Measurements from ENCODE around the gene TBX20.
"Not testable (repeated sequence)": the region's sequence is repeated elsewhere in the genome, so short reads cannot be mapped to it uniquely, and the experiment has no call there.

The TBX20 gene

GRCh38 chr7:35216033-35216432, 37.9 kb downstream of the TBX20 start:
- DNase-seq = not testable (repeated sequence)

DNA sequence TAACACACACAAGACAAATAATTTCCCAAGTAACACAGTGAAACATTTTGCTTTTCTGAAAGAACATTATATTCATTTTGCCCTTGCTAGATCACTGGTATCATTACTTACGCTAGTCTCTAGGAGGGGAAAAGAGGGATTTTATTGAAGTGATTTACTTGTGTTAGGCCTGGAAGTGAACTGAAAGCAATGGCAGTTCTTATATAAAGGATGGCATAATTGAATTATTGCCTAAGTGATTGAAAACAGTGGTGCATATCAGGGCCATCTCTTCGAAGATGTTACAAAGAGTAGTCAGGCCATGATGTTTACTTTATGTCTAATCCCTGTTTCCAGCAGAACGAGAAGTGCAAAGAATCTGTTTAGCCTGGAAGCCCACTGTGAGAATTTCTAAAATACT, 38.8 kb downstream of the TBX20 start:
- not testable (repeated sequence) for DNase-seq

GRCh38 chr7:35206924-35207323, 47.0 kb downstream of the TBX20 start:
- not testable (repeated sequence) for DNase-seq

DNA sequence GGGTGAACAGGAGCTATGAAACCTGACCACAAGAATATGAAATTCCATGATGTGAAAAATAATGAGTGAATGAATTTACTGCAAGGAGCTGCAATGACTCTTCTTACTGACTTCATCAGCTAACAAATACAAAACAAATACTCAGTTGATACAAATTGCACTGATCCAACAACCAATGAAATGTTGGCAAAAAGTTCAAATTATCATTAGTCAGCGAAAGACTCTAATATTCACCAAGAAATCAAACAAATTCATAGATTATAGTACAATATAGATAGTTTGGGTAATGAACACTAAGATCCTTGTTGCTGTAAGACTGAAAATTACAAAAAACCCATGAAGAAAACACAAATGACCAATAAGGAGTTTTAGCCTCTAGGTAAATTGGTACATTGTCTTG, 49.0 kb downstream of the TBX20 start:
- not testable (repeated sequence) for DNase-seq

GRCh38 chr7:35204031-35204430, 49.9 kb downstream of the TBX20 start:
- DNase-seq = not testable (repeated sequence)

GRCh38 chr7:35202353-35202752, 51.5 kb downstream of the TBX20 start:
- DNase-seq = not testable (repeated sequence)

- not testable (repeated sequence) for DNase-seq
Measured at GRCh38 chr7:35200170-35200569, 53.7 kb downstream of the TBX20 start.

DNA sequence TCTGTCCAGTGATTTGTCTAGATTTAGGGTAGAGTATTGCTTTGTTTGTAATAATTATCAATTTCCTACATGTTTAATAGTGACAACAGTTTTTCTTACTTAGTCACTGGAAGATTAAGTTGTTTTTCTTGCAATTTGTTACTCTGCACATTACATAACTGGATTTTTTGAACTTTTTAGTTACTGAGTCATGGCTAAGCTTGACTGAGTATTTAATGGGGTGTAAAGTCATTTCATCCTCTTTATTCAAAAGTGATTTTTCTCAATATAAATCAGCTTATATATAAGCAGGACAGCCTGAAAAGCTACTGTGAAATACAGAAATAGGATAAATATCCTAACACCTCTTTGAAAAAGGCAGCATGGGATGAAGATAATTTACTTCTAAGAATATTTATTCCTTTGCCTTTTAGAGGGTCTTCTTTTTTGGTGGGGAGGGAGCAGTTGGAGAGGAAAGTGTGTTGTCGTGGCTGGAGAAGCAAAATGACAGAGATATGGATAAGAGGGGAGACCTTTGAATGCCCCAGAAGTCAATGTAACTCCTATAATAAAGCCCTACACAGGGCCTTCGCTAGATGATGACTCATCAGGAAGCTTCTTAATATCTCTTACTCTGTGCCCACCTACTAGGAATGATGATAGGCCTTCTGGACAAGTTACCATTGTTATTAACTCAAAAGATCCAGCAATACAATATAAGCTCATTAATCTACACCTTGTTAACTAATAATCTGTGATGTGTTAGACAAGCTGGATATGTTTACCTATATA, 55.3 kb downstream of the TBX20 start:
- not testable (repeated sequence) for DNase-seq

- DNase-seq = not testable (repeated sequence)
Measured at GRCh38 chr7:35191571-35191970, 62.3 kb downstream of the TBX20 start.

DNA sequence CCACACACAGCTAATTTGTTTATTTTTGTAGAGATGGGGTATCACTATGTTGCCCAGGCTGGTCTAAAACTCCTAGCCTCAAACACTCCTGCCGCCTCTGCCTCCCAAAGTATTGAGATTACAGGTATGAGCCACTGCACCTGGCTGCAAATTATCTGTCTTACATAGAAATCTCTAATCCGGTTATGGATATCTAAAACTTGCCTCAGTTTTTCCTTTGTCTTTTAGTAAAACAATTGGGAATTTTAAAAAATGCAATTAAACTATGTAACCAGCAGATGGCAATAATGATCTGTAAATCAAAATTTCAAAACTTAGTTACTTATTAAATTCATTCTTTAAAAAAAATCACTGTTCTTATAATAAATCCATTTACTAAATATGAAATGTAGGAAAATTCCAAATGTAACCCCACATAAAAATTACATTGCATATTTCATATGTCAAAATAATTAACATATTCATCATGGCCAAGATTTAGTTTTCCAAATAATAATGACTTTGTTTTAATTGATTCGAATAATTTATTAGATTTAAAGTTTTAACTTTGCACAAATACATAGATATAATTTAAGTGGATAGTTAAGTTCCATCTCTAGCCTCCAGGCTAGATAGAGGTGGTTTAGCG, 63.6 kb downstream of the TBX20 start:
- not testable (repeated sequence) for DNase-seq

DNA sequence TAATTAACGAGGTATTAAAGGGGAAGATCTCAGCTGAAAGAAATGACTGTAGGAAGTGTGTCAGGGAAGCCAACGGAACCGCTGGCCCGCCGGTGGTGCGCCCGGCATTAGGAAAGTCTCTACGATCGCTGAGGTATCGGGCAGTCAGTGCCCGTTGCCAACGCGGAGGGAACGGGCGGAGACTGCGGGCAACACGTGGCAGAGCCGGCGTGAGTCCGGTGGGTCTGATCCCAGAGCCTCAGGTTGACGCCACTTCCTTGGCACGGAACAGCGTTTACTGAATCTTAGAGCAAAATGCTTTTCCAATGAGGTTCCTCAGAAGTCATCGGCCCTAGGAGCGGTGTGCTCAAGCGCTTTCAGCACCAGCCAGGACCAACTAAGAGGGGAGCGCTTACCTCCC, 67.1 kb downstream of the TBX20 start:
- not testable (repeated sequence) for DNase-seq

DNA sequence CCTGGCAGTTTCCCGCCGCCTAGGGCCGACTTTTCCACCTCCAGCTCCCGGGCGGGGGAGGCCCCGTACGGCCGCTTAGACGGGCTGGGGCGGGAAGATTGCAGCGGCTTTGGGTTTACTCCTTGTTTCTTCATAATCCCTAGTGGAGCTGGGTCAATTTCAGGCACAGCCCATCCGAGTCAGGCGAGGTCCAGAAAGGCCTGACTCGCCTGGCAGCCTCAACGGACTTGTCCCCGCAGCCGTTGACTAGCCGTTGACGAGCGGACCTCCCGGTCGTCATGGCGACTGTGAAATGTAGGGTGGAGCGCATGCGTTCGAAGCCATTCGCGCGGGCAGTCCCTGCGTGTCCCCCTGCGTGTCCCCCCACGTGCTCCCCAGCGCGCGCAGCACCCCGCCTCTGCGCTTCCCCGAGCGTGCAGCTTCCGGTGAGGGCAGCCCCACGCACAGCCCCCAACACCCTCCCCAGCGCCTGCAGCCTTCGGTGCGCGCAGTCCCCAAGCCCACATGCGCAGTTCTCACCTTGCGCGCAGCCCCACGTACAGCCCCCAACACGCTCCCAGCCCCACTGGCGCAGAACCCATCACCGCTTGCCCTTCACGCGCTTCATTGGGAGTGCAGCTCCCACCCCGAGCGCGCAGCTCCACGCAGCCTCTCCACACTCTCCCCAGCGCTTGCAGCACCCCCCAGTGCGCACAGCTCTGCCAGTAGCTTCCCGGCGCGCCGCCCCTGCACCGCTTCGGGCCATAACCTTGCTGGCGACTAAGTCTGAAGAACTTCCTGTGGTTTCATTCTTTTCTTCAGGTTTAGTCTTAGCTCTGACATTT, 67.8 kb downstream of the TBX20 start:
- DNase-seq = no peak

DNA sequence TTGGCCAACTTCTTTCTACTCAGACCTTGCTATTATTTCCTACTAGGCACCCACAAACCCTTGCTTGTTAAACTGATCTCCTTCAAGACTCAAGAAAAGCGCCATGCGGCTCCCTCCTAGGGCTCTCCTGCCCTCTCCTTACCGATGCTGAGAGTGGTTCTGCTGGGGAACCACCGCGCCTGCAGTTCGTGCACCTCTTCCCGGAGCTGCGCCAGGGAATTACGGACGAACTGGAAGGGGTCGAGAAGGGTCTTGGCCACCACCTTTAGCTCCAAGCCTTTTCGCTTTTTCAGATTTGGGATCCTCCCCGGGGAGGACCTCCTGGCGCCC, 68.4 kb downstream of the TBX20 start:
- DNase-seq = not testable (repeated sequence)

DNA sequence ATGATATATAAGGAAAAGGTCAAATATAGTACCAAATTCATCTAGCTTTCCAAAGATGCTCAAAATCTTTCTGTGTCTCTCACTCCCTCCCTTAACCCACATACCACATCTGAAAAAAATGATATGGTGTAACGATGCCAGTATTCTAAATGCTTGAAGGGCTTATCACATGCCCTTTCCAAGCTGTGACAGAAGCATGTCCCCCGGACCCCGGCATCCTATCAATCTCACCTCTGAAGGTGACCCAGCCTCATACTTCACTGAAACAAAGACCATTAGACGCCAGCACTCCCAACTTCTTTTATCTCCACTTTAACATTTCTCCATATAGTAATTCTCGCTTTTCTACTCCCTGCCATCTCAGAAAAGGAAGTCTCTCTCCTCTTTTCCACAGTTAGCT, 68.9 kb downstream of the TBX20 start:
- DNase-seq = not testable (repeated sequence)

DNA sequence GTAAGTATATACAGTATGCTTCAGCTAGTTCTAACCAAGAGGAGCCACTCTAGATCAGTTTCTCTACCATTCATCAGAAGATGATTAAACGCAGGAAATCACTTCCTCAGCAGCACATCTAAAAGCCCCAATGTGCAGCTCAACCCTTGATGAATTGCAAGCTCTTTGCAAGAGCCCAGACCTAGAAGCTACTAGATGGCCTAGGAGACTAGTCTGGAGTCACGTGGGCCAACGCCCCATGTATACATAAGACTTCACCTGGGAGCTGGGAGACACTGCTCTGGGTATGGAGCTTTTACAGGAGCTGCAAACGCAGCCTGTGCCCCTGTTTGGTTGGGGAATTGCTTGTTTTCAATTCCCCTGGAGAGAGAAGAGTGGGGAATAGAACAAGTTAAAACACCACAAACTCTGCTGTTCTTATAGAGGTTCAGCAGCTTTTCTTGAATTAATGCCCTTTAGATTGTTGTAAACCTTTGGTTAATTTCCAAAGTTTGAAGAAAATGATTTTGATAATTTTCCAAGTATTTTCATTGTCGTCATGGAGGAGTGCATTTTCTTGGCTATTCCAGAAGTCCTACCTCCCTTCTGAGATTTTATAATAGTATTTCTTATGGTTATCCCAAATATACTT, 69.9 kb downstream of the TBX20 start:
- not testable (repeated sequence) for DNase-seq

DNA sequence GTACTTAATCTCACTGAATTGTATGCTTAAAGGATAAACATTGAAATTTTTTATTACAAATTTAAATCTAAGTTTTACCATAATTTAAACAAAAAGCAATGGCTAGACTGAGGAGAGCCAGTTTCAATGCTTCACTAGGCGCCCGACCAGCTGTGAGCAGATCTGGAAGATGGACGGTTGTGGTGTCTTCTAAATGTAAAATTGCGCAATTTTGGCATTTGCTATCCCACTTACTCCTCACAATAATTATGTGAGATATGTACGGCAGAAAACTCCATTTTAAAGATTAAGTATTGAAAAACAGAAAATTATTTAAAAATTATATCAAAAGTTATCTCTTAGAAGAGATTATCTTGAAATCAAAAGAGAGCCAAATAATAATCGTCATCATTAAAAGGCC, 73.2 kb downstream of the TBX20 start:
- DNase-seq = not testable (repeated sequence)

GRCh38 chr7:35173176-35173575, 80.7 kb downstream of the TBX20 start:
- DNase-seq = not testable (repeated sequence)

GRCh38 chr7:35172131-35172530, 81.8 kb downstream of the TBX20 start:
- not testable (repeated sequence) for DNase-seq

- not testable (repeated sequence) for DNase-seq
Measured at GRCh38 chr7:35167658-35168057, 86.2 kb downstream of the TBX20 start.

GRCh38 chr7:35167158-35167557, 86.7 kb downstream of the TBX20 start:
- not testable (repeated sequence) for DNase-seq

GRCh38 chr7:35161059-35161740, 92.7 kb downstream of the TBX20 start:
- not testable (repeated sequence) for DNase-seq
